MCF 10A (cell line): ENCODE measurements around the gene ZSWIM5. TPM values are rescaled to one million over a fixed set of nuclear protein-coding genes. Genes with fewer than 3 reads are reported as not detected.
A peak's percentile ranks its signal among the peaks of the same experiment; 100 is the strongest.

Experiments
- BruUV-seq: library from RNA; stranded (reverse); fragments of 400-500 nt; replicated peaks from 2 replicates; lab custom pipeline; 2021; lab: Mats Ljungman, UMichigan
- CTCF ChIA-PET: fragments of 300-600 bp; sonication (Branson Sonifier 250); formaldehyde crosslinking; extraction: SDS; loops from one replicate; lab custom pipeline; 2021; ENCODE audit warnings: antibody characterized with exemption, inconsistent platforms; lab: Yijun Ruan, JAX
- POLR2A ChIA-PET: fragments of 300-600, 350-650 bp; sonication (Branson Sonifier 250); formaldehyde crosslinking; extraction: SDS; loops from one replicate; lab custom pipeline; 2020; ENCODE audit warnings: antibody characterized with exemption, inconsistent platforms; lab: Yijun Ruan, JAX
- DNase-seq: peaks from one replicate; pipeline ENCODE4 v3.0.0-alpha.2; 2018; ENCODE audit not compliant: unreplicated experiment
- H3K27ac Mint-ChIP-seq: one replicate; pipeline ENCODE4 v1.8.0; 2022; ENCODE audit warnings: mild to moderate bottlenecking, low read depth, mixed read lengths; ENCODE audit not compliant: unreplicated experiment
- H3K27me3 Mint-ChIP-seq: one replicate; pipeline ENCODE4 v1.8.0; 2022; ENCODE audit warnings: mixed read lengths; ENCODE audit not compliant: insufficient read depth, unreplicated experiment
- H3K36me3 Mint-ChIP-seq: one replicate; pipeline ENCODE4 v1.8.0; 2022; ENCODE audit warnings: mild to moderate bottlenecking, moderate library complexity, mixed read lengths; ENCODE audit not compliant: insufficient read depth, unreplicated experiment
- H3K4me1 Mint-ChIP-seq: one replicate; pipeline ENCODE4 v1.8.0; 2022; ENCODE audit warnings: mixed read lengths; ENCODE audit not compliant: insufficient read depth, unreplicated experiment
- H3K4me3 Mint-ChIP-seq: one replicate; pipeline ENCODE4 v1.8.0; 2022; ENCODE audit warnings: mild to moderate bottlenecking, moderate library complexity, mixed read lengths; ENCODE audit not compliant: unreplicated experiment
- H3K9me3 Mint-ChIP-seq: one replicate; pipeline ENCODE4 v1.8.0; 2022; ENCODE audit warnings: mixed read lengths; ENCODE audit not compliant: unreplicated experiment
- CTCF ChIP-seq: fragments of 200-600 bp; IDR thresholded peaks from one replicate; pipeline ENCODE4 v1.8.0; 2022; ENCODE audit warnings: antibody characterized with exemption, mild to moderate bottlenecking; ENCODE audit not compliant: unreplicated experiment
- intact Hi-C: fragments of 100-400 bp; cut with micrococcal nuclease; formaldehyde crosslinking; loops from 2 replicates; pipeline ENCODE4 v1.14.1; 2022
- total RNA-seq: library from RNA; stranded (reverse); gene quantifications from 2 replicates; pipeline ENCODE4 v1.2.3, GENCODE V29; 2022

ZSWIM5 gene
- total RNA-seq, 1 experiment from 2014 or later = 0.14 TPM

- peaks cover 20% of the 10 kb centered on the region for H3K4me1 Mint-ChIP-seq
Observed at GRCh38 chr1:45011837-45012638, 194.4 kb downstream of the ZSWIM5 start, which contains the start of gene UROD. TSS of gene UROD (plus strand) at chr1:45012254. CDS start at chr1:45012266, 12 bp downstream.

GRCh38 chr1:45010855-45011811 lies 195.3 kb downstream of the ZSWIM5 start, which contains the start of gene HECTD3:
TSS of gene HECTD3 (minus strand) at chr1:45011324. CDS start at chr1:45011257, 67 bp downstream.
- Mint-ChIP-seq H3K36me3 (peaks cover 33% of the 10 kb centered on the region), H3K27me3 (no peaks in the 10 kb centered on the region), H3K4me1 (peaks cover 20% of the 10 kb centered on the region), H3K4me3 (peak within 1 kb of the TSS; percentile 88), H3K9me3 (no peaks in the 10 kb centered on the region), H3K27ac (peak within 1 kb of the TSS; percentile 85)
- ChIA-PET CTCF (interaction anchor here (0.6 to 12.2 kb wide), 14 partner anchors 8 to 1205 kb away, joined by 3 to 437 read pairs (median 4); partner anchors contain the start of genes PLK3 and RNU5D-1), POLR2A (interaction anchor here (0.7 to 11.7 kb wide), 49 partner anchors 11 to 1329 kb away, joined by 3 to 176 read pairs (median 5); partner anchors contain the start of genes AKR1A1, ARMH1, BTBD19 and CCDC163)
- DNase-seq = peak; percentile 81
- intact Hi-C loops = loop anchor here (2.0 to 5.0 kb wide), 4 partner anchors 86 to 561 kb away; partner anchors contain the start of gene RNU5D-1
- no TSS peak for BruUV-seq
- TF ChIP-seq CTCF = no peak

More at GRCh38 chr1:45011837-45012638, 194.4 kb downstream of the ZSWIM5 start, which contains the start of gene UROD:
- no peaks in the 10 kb centered on the region for H3K27me3 Mint-ChIP-seq
- H3K36me3 Mint-ChIP-seq = peaks cover 24% of the 10 kb centered on the region
- no peaks in the 10 kb centered on the region for H3K9me3 Mint-ChIP-seq
- peak; percentile 96 for DNase-seq
- TF ChIP-seq CTCF = no peak
- peak within 1 kb of the TSS; percentile 88 for H3K4me3 Mint-ChIP-seq
- ChIA-PET CTCF (interaction anchor here (0.6 to 12.2 kb wide), 17 partner anchors 9 to 481 kb away, joined by 3 to 437 read pairs (median 4); partner anchors contain the start of genes PLK3 and RNU5D-1), POLR2A (interaction anchor here (0.6 to 11.7 kb wide), 49 partner anchors 11 to 674 kb away, joined by 3 to 176 read pairs (median 5); partner anchors contain the start of genes AKR1A1, BTBD19, CCDC163 and DYNLT4)
- TSS peak; percentile 66 for BruUV-seq
- intact Hi-C loops = loop anchor here (1.0 to 5.0 kb wide), 6 partner anchors 87 to 560 kb away; partner anchors contain the start of gene RNU5D-1
- peak within 1 kb of the TSS; percentile 85 for H3K27ac Mint-ChIP-seq

GRCh38 chr1:45009956-45010854 lies 196.2 kb downstream of the ZSWIM5 start:
- peak overlapping the region; percentile 88 for H3K4me3 Mint-ChIP-seq
- H3K27ac Mint-ChIP-seq = peak overlapping the region; percentile 85
- peaks cover 41% of the 10 kb centered on the region for H3K36me3 Mint-ChIP-seq
- H3K9me3 Mint-ChIP-seq = no peaks in the 10 kb centered on the region
- intact Hi-C loops = loop anchor here (2.0 to 5.0 kb wide), 4 partner anchors 85 to 562 kb away; partner anchors contain the start of gene RNU5D-1
- POLR2A ChIA-PET = interaction anchor here (0.7 to 11.7 kb wide), 32 partner anchors 10 to 676 kb away, joined by 3 to 176 read pairs (median 7); partner anchors contain the start of genes AKR1A1, ARMH1, CCDC163 and EIF2B3
- BruUV-seq = no TSS peak
- no peak for TF ChIP-seq CTCF
- H3K27me3 Mint-ChIP-seq = no peaks in the 10 kb centered on the region
- CTCF ChIA-PET = interaction anchor here (0.6 to 12.2 kb wide), 10 partner anchors 181 to 1206 kb away, joined by 3 to 437 read pairs (median 4); partner anchors contain the start of genes PLK3 and RNU5D-1
- H3K4me1 Mint-ChIP-seq = peaks cover 20% of the 10 kb centered on the region
- DNase-seq = peak; percentile 24
